Suprapubic skin (tissue), 4 donors: Measurements from ENCODE around the gene PRICKLE3. TPM values are rescaled to one million over a fixed set of nuclear protein-coding genes. Genes with fewer than 3 reads are reported as not detected.

ENCODE experiments used
- DNase-seq, 2 donors: peaks; one replicate each; pipeline ENCODE4 v3.0.0-alpha.2; 2019; ENCODE audit warnings: low spot score in 2 of 2
- H3K27ac ChIP-seq: fragments of 200-600 bp; sonication (generic); one replicate; pipeline ENCODE4 v1.5.1; 2019
- H3K27me3 ChIP-seq: fragments of 200-600 bp; sonication (generic); one replicate; pipeline ENCODE4 v1.5.1; 2019
- H3K36me3 ChIP-seq: fragments of 200-600 bp; sonication (generic); one replicate; pipeline ENCODE4 v1.5.1; 2019
- H3K4me1 ChIP-seq: fragments of 200-600 bp; sonication (generic); one replicate; pipeline ENCODE4 v1.5.1; 2019
- H3K4me3 ChIP-seq: fragments of 200-600 bp; sonication (generic); one replicate; pipeline ENCODE4 v1.5.1; 2019; ENCODE audit warnings: mild to moderate bottlenecking
- H3K9me3 ChIP-seq: fragments of 200-600 bp; sonication (generic); one replicate; pipeline ENCODE4 v1.5.1; 2019
- CTCF ChIP-seq, 2 donors: fragments of 200-600 bp in 1 of 2; fragments of 450-650 bp in 1 of 2; sonication (generic) in 1 of 2; IDR thresholded peaks; one replicate each; pipeline ENCODE4 v1.5.1; 2016 to 2019; ENCODE audit warnings: antibody characterized with exemption in 2 of 2, mild to moderate bottlenecking in 1 of 2, moderate library complexity in 1 of 2
- EP300 ChIP-seq: sonication (generic); formaldehyde crosslinking; IDR thresholded peaks from one replicate; pipeline ENCODE4 v1.6.1; 2017; ENCODE audit warnings: antibody characterized with exemption
- POLR2A ChIP-seq, 2 donors: fragments of 450-650 bp; IDR thresholded peaks; one replicate each; pipeline ENCODE4 v1.6.1; 2017; ENCODE audit warnings: antibody characterized with exemption in 2 of 2, mild to moderate bottlenecking in 2 of 2, moderate library complexity in 2 of 2
- POLR2AphosphoS5 ChIP-seq, 3 donors: sonication (generic); formaldehyde crosslinking; IDR thresholded peaks; one replicate each; pipeline ENCODE4 v1.6.1; 2017; ENCODE audit warnings: antibody characterized with exemption in 3 of 3
- WGBS: methylation state at CpG from one replicate; pipeline ENCODE4 v1.1.5; 2018; 5-methylcytosine and 5-hydroxymethylcytosine counted together
- total RNA-seq, 4 donors: library from RNA; depleted of rRNA; stranded (reverse); fragments of >200 nt; gene quantifications; one replicate each; pipeline ENCODE4 v1.1.0, GENCODE V29; 2016

PRICKLE3 gene
- total RNA-seq, 4 donors from 2014 or later: 20.8 to 47.9 (median 31.1) TPM

- Histone ChIP-seq H3K9me3 (no peaks in the 10 kb centered on the region), H3K36me3 (no peaks in the 10 kb centered on the region), H3K4me1 (no peaks in the 10 kb centered on the region), H3K4me3 (no peak overlapping the region), H3K27me3 (peaks cover 4% of the 10 kb centered on the region), H3K27ac (no peak overlapping the region)
- 91% methylated on average over 5 of the region's 5 CpGs for WGBS
- TF ChIP-seq POLR2AphosphoS5 (IDR thresholded peaks at IDR 0.05) (no peak), POLR2A (IDR thresholded peaks at IDR 0.05) (no peak)
- DNase-seq: no peak
Measured at GRCh38 chrX:49208399-49208798, 22.2 kb upstream of the PRICKLE3 start.

GRCh38 chrX:49206543-49206942 lies 20.4 kb upstream of the PRICKLE3 start:
- no peaks in the 10 kb centered on the region for H3K4me1 ChIP-seq
- TF ChIP-seq EP300 (no peak), POLR2A (IDR thresholded peaks at IDR 0.05) (no peak), POLR2AphosphoS5 (IDR thresholded peaks at IDR 0.05) (no peak), CTCF (IDR thresholded peaks at IDR 0.05) (no peak)
- H3K4me3 ChIP-seq: no peak overlapping the region
- H3K27ac ChIP-seq: no peak overlapping the region
- no peaks in the 10 kb centered on the region for H3K9me3 ChIP-seq
- H3K27me3 ChIP-seq: peaks cover 4% of the 10 kb centered on the region
- H3K36me3 ChIP-seq: no peaks in the 10 kb centered on the region
- DNase-seq: no peak
- WGBS: 66% methylated on average over 8 of the region's 8 CpGs

GRCh38 chrX:49205443-49205842 lies 19.3 kb upstream of the PRICKLE3 start:
- no peak for DNase-seq
- H3K27me3 ChIP-seq: peaks cover 4% of the 10 kb centered on the region
- no peak overlapping the region for H3K27ac ChIP-seq
- H3K36me3 ChIP-seq: no peaks in the 10 kb centered on the region
- 75% methylated on average over 10 of the region's 13 CpGs for WGBS
- TF ChIP-seq EP300 (no peak), POLR2A (IDR thresholded peaks at IDR 0.05) (no peak), CTCF (IDR thresholded peaks at IDR 0.05) (no peak), POLR2AphosphoS5 (IDR thresholded peaks at IDR 0.05) (no peak)
- H3K4me1 ChIP-seq: no peaks in the 10 kb centered on the region
- no peaks in the 10 kb centered on the region for H3K9me3 ChIP-seq
- no peak overlapping the region for H3K4me3 ChIP-seq

- Histone ChIP-seq H3K36me3 (no peaks in the 10 kb centered on the region), H3K27ac (no peak overlapping the region), H3K9me3 (no peaks in the 10 kb centered on the region), H3K4me3 (no peak overlapping the region), H3K4me1 (peaks cover 3% of the 10 kb centered on the region), H3K27me3 (peaks cover 2% of the 10 kb centered on the region)
- no peak for TF ChIP-seq POLR2A (IDR thresholded peaks at IDR 0.05)
- TF ChIP-seq CTCF (IDR thresholded peaks at IDR 0.05): no peak
- no peak for TF ChIP-seq EP300
- no peak for DNase-seq
- 54% methylated on average over 4 of the region's 4 CpGs for WGBS
Measured at GRCh38 chrX:49204709-49205108, 18.5 kb upstream of the PRICKLE3 start.

GRCh38 chrX:49204017-49204416 lies 17.8 kb upstream of the PRICKLE3 start:
- no peaks in the 10 kb centered on the region for H3K27me3 ChIP-seq
- H3K4me1 ChIP-seq: peaks cover 7% of the 10 kb centered on the region
- no peak overlapping the region for H3K27ac ChIP-seq
- H3K36me3 ChIP-seq: no peaks in the 10 kb centered on the region
- DNase-seq: no peak
- WGBS: 85% methylated on average over 6 of the region's 6 CpGs
- no peak for TF ChIP-seq POLR2A (IDR thresholded peaks at IDR 0.05)
- TF ChIP-seq EP300: no peak
- TF ChIP-seq POLR2AphosphoS5 (IDR thresholded peaks at IDR 0.05): no peak
- no peak for TF ChIP-seq CTCF (IDR thresholded peaks at IDR 0.05)
- H3K4me3 ChIP-seq: no peak overlapping the region
- no peaks in the 10 kb centered on the region for H3K9me3 ChIP-seq

GRCh38 chrX:49203536-49203935 lies 17.4 kb upstream of the PRICKLE3 start:
- TF ChIP-seq POLR2AphosphoS5 (IDR thresholded peaks at IDR 0.05) (no peak), CTCF (IDR thresholded peaks at IDR 0.05) (no peak), EP300 (no peak), POLR2A (IDR thresholded peaks at IDR 0.05) (no peak)

More at GRCh38 chrX:49203536-49203935, 17.4 kb upstream of the PRICKLE3 start:
- H3K4me3 ChIP-seq: no peak overlapping the region
- H3K27me3 ChIP-seq: no peaks in the 10 kb centered on the region
- no peak overlapping the region for H3K27ac ChIP-seq
- 52% methylated on average over 3 of the region's 3 CpGs for WGBS
- H3K9me3 ChIP-seq: no peaks in the 10 kb centered on the region
- no peaks in the 10 kb centered on the region for H3K36me3 ChIP-seq
- peaks cover 7% of the 10 kb centered on the region for H3K4me1 ChIP-seq
- DNase-seq: no peak
